Erythroblast (primary cell): ENCODE results near the gene ITPR1.

ENCODE experiments used
- GATA1 ChIP-seq: IDR thresholded peaks from 2 replicates; pipeline ENCODE4 v1.6.1; 2011; ENCODE audit warnings: low read depth, mild to moderate bottlenecking, control low read depth, low read length, moderate library complexity
- POLR2A ChIP-seq: IDR thresholded peaks from 2 replicates; pipeline ENCODE4 v1.6.1; 2011; ENCODE audit warnings: mild to moderate bottlenecking, low read length

GRCh38 chr3:4562595-4562994 is 69.4 kb downstream of the ITPR1 start:
- TF ChIP-seq POLR2A (no peak), GATA1 (no peak)
